NCI-H1417 treated with DMSO at 0.1 percent for 48 hours (cell line): ENCODE measurements around the gene STAP2.

ENCODE experiments used
- DNase-seq: peaks from one replicate; lab custom pipeline; 2025; lab: John Stamatoyannopoulos, UW

STAP2 gene

GRCh38 chr19:4370418-4371041 is 31.9 kb upstream of the STAP2 start:
- no peak for DNase-seq

GRCh38 chr19:4369888-4370260 is 31.2 kb upstream of the STAP2 start:
- no peak for DNase-seq

- no peak for DNase-seq
Observed at GRCh38 chr19:4369109-4369887, 30.7 kb upstream of the STAP2 start.

GRCh38 chr19:4368128-4368820 is 29.6 kb upstream of the STAP2 start:
- DNase-seq = no peak

- no peak for DNase-seq
Observed at GRCh38 chr19:4367781-4368127, 29.1 kb upstream of the STAP2 start.

- DNase-seq = no peak
Observed at GRCh38 chr19:4367336-4367723, 28.7 kb upstream of the STAP2 start.

- DNase-seq = no peak
Observed at GRCh38 chr19:4366666-4367335, 28.2 kb upstream of the STAP2 start.

GRCh38 chr19:4365791-4366665 is 27.4 kb upstream of the STAP2 start:
- no peak for DNase-seq

GRCh38 chr19:4365341-4365740 is 26.7 kb upstream of the STAP2 start:
- DNase-seq = no peak

GRCh38 chr19:4363571-4364304 is 25.1 kb upstream of the STAP2 start:
- DNase-seq = no peak

GRCh38 chr19:4362831-4363545 is 24.4 kb upstream of the STAP2 start:
- DNase-seq = no peak

- DNase-seq = no peak
Observed at GRCh38 chr19:4362101-4362828, 23.6 kb upstream of the STAP2 start.

GRCh38 chr19:4361152-4362046 is 22.8 kb upstream of the STAP2 start:
- no peak for DNase-seq

- DNase-seq = no peak
Observed at GRCh38 chr19:4360641-4361151, 22.1 kb upstream of the STAP2 start.

- no peak for DNase-seq
Observed at GRCh38 chr19:4360081-4360569, 21.5 kb upstream of the STAP2 start.

GRCh38 chr19:4359627-4360000 is 21.0 kb upstream of the STAP2 start:
- no peak for DNase-seq

- no peak for DNase-seq
Observed at GRCh38 chr19:4358709-4359626, 20.3 kb upstream of the STAP2 start.
